Measurements from ENCODE around the gene DNAJC25.
"Not testable (repeated sequence)": the region's sequence is repeated elsewhere in the genome, so short reads cannot be mapped to it uniquely, and the experiment has no call there.

DNAJC25 gene

DNA sequence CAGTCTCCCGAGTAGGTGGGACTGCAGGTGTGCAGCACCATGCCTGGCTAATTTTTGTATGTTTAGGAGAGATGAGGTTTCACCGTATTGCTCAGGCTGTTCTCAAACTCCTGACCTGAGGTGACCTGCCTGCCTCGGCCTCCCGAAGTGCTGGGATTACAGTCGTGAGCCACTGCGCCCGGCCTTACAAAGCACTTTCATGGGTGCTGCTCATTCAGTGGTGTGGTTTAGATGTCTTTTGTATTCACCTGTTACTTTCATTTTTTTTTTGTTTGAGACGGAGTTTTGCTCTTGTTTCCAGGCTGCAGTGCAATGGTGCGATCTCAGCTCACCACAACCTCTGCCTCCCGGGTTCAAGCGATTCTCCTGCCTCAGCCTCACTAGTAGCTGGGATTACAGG lies 37.5 kb downstream of the DNAJC25 start:
- Mint-ChIP-seq H3K36me3 (ENCODE audit: low read depth) (peaks cover 65% of the 10 kb centered on the region), H3K4me1 (ENCODE audit: low read depth) (peaks cover 13% of the 10 kb centered on the region)
- not testable (repeated sequence) for H3K4me3 Mint-ChIP-seq, H3K9me3 Mint-ChIP-seq, DNase-seq, H3K27me3 Mint-ChIP-seq, H3K27ac Mint-ChIP-seq

GRCh38 chr9:111674319-111674718 lies 43.2 kb downstream of the DNAJC25 start:
- H3K9me3 Mint-ChIP-seq, result no peaks in the 10 kb centered on the region
- H3K4me1 Mint-ChIP-seq (ENCODE audit: low read depth), result no peaks in the 10 kb centered on the region
- no peak overlapping the region for H3K27ac Mint-ChIP-seq
- DNase-seq, result no peak
- no peaks in the 10 kb centered on the region for H3K27me3 Mint-ChIP-seq
- no peak overlapping the region for H3K4me3 Mint-ChIP-seq
- H3K36me3 Mint-ChIP-seq (ENCODE audit: low read depth), result peaks cover 44% of the 10 kb centered on the region

DNA sequence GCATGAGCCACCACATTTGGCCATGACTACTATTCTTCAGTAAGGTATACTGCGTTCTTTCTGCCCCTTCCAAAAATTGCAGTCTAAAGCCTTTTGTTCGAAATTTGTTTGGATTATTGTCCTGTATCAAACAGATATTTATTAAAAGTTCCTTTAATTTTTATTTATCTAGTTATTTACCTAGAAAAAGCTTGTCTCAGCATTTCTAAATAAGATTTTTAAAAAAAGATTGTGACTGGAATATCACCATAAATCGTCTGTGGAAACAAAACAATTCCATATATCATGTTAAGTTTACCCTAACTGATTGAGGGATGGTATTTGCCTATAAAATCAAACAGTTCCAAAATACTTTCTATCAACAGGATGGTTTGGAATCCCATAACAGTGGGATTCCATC lies 45.0 kb downstream of the DNAJC25 start:
- Mint-ChIP-seq H3K4me3 (no peak overlapping the region), H3K36me3 (ENCODE audit: low read depth) (peaks cover 33% of the 10 kb centered on the region), H3K27ac (no peak overlapping the region), H3K27me3 (no peaks in the 10 kb centered on the region), H3K4me1 (ENCODE audit: low read depth) (no peaks in the 10 kb centered on the region), H3K9me3 (no peaks in the 10 kb centered on the region)
- no peak for DNase-seq

- Mint-ChIP-seq H3K4me3 (no peak overlapping the region), H3K36me3 (ENCODE audit: low read depth) (peaks cover 24% of the 10 kb centered on the region), H3K27me3 (no peaks in the 10 kb centered on the region), H3K27ac (no peak overlapping the region), H3K9me3 (no peaks in the 10 kb centered on the region), H3K4me1 (ENCODE audit: low read depth) (no peaks in the 10 kb centered on the region)
- no peak for DNase-seq
These were observed 47.2 kb downstream of the DNAJC25 start for GRCh38 chr9:111678293-111678692.

DNA sequence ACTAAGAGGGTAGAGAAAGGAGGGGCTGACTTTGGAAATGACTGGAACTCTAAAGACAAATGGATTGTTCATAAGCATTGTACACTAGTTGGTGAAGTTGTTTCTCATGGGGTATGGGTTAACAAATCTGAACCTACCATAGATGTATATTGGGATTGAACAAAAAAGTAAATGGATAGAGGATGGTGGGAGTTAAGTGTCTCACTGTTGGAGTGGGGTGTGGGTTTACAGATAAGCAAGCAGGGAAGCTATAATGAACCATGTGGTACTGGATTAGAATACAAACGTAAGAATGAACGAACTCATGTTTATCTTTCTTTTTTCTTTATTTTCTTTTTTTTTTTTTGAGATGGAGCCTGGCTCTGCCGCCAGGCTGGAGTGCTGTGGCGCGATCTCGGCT lies 48.1 kb downstream of the DNAJC25 start:
- H3K27me3 Mint-ChIP-seq, result no peaks in the 10 kb centered on the region
- no peak for DNase-seq
- no peaks in the 10 kb centered on the region for H3K9me3 Mint-ChIP-seq
- H3K36me3 Mint-ChIP-seq (ENCODE audit: low read depth), result peaks cover 20% of the 10 kb centered on the region
- H3K4me1 Mint-ChIP-seq (ENCODE audit: low read depth), result no peaks in the 10 kb centered on the region
- no peak overlapping the region for H3K27ac Mint-ChIP-seq
- H3K4me3 Mint-ChIP-seq, result no peak overlapping the region

- peaks cover 6% of the 10 kb centered on the region for H3K36me3 Mint-ChIP-seq (ENCODE audit: low read depth)
These were observed 52.3 kb downstream of the DNAJC25 start for GRCh38 chr9:111683392-111683791.

DNA sequence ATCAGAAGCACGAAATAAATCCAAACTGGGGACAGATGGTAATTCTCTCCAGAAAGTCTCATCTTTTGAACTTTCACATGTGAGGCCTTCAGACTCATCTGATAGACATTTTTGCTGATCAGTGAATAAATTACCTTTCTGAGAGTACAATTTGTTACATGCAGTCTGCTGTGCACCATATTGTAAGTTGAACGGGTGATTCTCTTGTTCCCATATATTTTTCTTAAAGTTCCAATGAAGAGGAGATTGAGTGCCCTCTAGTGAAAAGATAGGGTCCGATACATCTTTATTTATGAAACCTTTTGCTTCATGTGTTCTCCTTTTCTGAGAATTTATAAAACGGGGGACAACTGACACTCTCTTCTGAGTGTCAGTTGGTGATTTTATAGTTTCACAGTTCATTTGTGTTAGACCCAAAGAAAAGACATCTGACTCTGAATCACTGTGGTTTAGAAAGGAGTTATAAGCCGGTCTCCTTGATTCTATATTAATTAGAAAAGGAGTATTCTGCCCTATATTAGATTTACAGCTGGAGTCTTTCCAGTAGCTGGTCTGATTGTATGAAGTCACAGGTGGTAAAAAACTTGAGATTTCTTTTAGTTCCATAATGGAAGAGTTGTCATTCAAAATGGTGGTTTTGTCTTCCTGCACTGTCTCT lies 60.7 kb downstream of the DNAJC25 start:
- Mint-ChIP-seq H3K36me3 (ENCODE audit: low read depth) (peaks cover under 1% of the 10 kb centered on the region), H3K4me1 (ENCODE audit: low read depth) (peaks cover 5% of the 10 kb centered on the region), H3K9me3 (no peaks in the 10 kb centered on the region), H3K4me3 (no peak overlapping the region), H3K27ac (no peak overlapping the region), H3K27me3 (no peaks in the 10 kb centered on the region)
- no peak for DNase-seq

More at GRCh38 chr9:111683392-111683791, 52.3 kb downstream of the DNAJC25 start:
- Mint-ChIP-seq H3K4me3 (no peak overlapping the region), H3K27me3 (no peaks in the 10 kb centered on the region), H3K4me1 (ENCODE audit: low read depth) (no peaks in the 10 kb centered on the region), H3K9me3 (no peaks in the 10 kb centered on the region), H3K27ac (no peak overlapping the region)
- no peak for DNase-seq

GRCh38 chr9:111696796-111697195 lies 65.7 kb downstream of the DNAJC25 start:
- no peaks in the 10 kb centered on the region for H3K27me3 Mint-ChIP-seq
- H3K4me3 Mint-ChIP-seq, result no peak overlapping the region
- H3K4me1 Mint-ChIP-seq (ENCODE audit: low read depth), result peaks cover 7% of the 10 kb centered on the region
- peaks cover 3% of the 10 kb centered on the region for H3K36me3 Mint-ChIP-seq (ENCODE audit: low read depth)
- H3K9me3 Mint-ChIP-seq, result no peaks in the 10 kb centered on the region
- DNase-seq, result no peak
- no peak overlapping the region for H3K27ac Mint-ChIP-seq

- DNase-seq, result no peak
- Mint-ChIP-seq H3K36me3 (ENCODE audit: low read depth) (peaks cover 3% of the 10 kb centered on the region), H3K27me3 (no peaks in the 10 kb centered on the region), H3K4me1 (ENCODE audit: low read depth) (peaks cover 7% of the 10 kb centered on the region), H3K27ac (no peak overlapping the region), H3K9me3 (no peaks in the 10 kb centered on the region), H3K4me3 (no peak overlapping the region)
These were observed 69.6 kb downstream of the DNAJC25 start for GRCh38 chr9:111700776-111701175.

All from activated T-cell treated with anti-CD3 and anti-CD28 coated beads, Interleukin-2, amount 50 U/mL, for 24 hours (primary cell).